Measurements from ENCODE around the gene UMOD. TPM values are rescaled to one million over a fixed set of nuclear protein-coding genes. Genes with fewer than 3 reads are reported as not detected.

UMOD gene
- not detected for total RNA-seq
- long read RNA-seq, donor 1: 0 reads
- long read RNA-seq, donor 2: 0 reads

- H3K36me3 ChIP-seq (ENCODE audit: low read depth): no peaks in the 10 kb centered on the region
- no peak for ATAC-seq
- intact Hi-C loops (cut with DNase I, micrococcal nuclease): no loop called here
- no peaks in the 10 kb centered on the region for H3K4me1 ChIP-seq (ENCODE audit: low read depth)
- no peak within 1 kb of the TSS for H3K4me3 ChIP-seq
- DNase-seq: no peak
- H3K9me3 ChIP-seq: no peaks in the 10 kb centered on the region
- no peak for TF ChIP-seq CTCF (IDR thresholded peaks at IDR 0.05)
Observed at GRCh38 chr16:20352615-20353014, at the start of gene UMOD. UMOD (minus strand) TSS chr16:20352715; CDS start chr16:20350737, 1,978 bp downstream.

GRCh38 chr16:20401475-20402016, 49.0 kb upstream of the UMOD start:
- ATAC-seq: no peak

GRCh38 chr16:20401066-20401465, 48.6 kb upstream of the UMOD start:
- Histone ChIP-seq H3K4me1 (ENCODE audit: low read depth) (no peaks in the 10 kb centered on the region), H3K9me3 (no peaks in the 10 kb centered on the region), H3K36me3 (ENCODE audit: low read depth) (no peaks in the 10 kb centered on the region), H3K4me3 (no peak overlapping the region)
- no peak for DNase-seq
- TF ChIP-seq CTCF (IDR thresholded peaks at IDR 0.05): no peak
- ATAC-seq: no peak
- intact Hi-C loops (cut with DNase I, micrococcal nuclease): no loop called here

More at GRCh38 chr16:20401475-20402016, 49.0 kb upstream of the UMOD start:
- Histone ChIP-seq H3K36me3 (ENCODE audit: low read depth) (no peaks in the 10 kb centered on the region), H3K9me3 (no peaks in the 10 kb centered on the region), H3K4me1 (ENCODE audit: low read depth) (no peaks in the 10 kb centered on the region), H3K4me3 (no peak overlapping the region)
- intact Hi-C loops (cut with DNase I, micrococcal nuclease): no loop called here
- TF ChIP-seq CTCF (IDR thresholded peaks at IDR 0.05): no peak
- DNase-seq: no peak

- H3K4me3 ChIP-seq: no peak overlapping the region
- intact Hi-C loops (cut with DNase I, micrococcal nuclease): no loop called here
- no peak for TF ChIP-seq CTCF (IDR thresholded peaks at IDR 0.05)
- H3K9me3 ChIP-seq: no peaks in the 10 kb centered on the region
- no peaks in the 10 kb centered on the region for H3K4me1 ChIP-seq (ENCODE audit: low read depth)
- DNase-seq: no peak
- H3K36me3 ChIP-seq (ENCODE audit: low read depth): no peaks in the 10 kb centered on the region
- no peak for ATAC-seq
Observed at GRCh38 chr16:20399185-20399584, 46.7 kb upstream of the UMOD start.

- no peaks in the 10 kb centered on the region for H3K4me1 ChIP-seq (ENCODE audit: low read depth)
- intact Hi-C loops (cut with DNase I, micrococcal nuclease): no loop called here
- no peaks in the 10 kb centered on the region for H3K36me3 ChIP-seq (ENCODE audit: low read depth)
- H3K4me3 ChIP-seq: no peak overlapping the region
- H3K9me3 ChIP-seq: no peaks in the 10 kb centered on the region
- no peak for TF ChIP-seq CTCF (IDR thresholded peaks at IDR 0.05)
- DNase-seq: no peak
- ATAC-seq: no peak
Observed at GRCh38 chr16:20398603-20399002, 46.1 kb upstream of the UMOD start.
